ENCODE results near the gene WAPL.

The WAPL gene

GRCh38 chr10:86461963-86462804, 59.4 kb downstream of the WAPL start:
- DNase-seq: no peak

GRCh38 chr10:86451604-86451960, 70.0 kb downstream of the WAPL start:
- no peak for DNase-seq

GRCh38 chr10:86450806-86451603, 70.6 kb downstream of the WAPL start:
- DNase-seq: no peak

- DNase-seq: no peak
Measured at GRCh38 chr10:86449926-86450558, 71.5 kb downstream of the WAPL start.

- DNase-seq: no peak
Measured at GRCh38 chr10:86447432-86447831, 74.2 kb downstream of the WAPL start.

GRCh38 chr10:86446987-86447386, 74.6 kb downstream of the WAPL start:
- no peak for DNase-seq

GRCh38 chr10:86446440-86446839, 75.2 kb downstream of the WAPL start:
- no peak for DNase-seq

GRCh38 chr10:86443936-86444335, 77.7 kb downstream of the WAPL start:
- no peak for DNase-seq

GRCh38 chr10:86443069-86443468, 78.5 kb downstream of the WAPL start:
- DNase-seq: no peak

GRCh38 chr10:86440874-86441843, 80.4 kb downstream of the WAPL start:
- no peak for DNase-seq

GRCh38 chr10:86439544-86439943, 82.0 kb downstream of the WAPL start:
- DNase-seq: no peak

GRCh38 chr10:86438091-86438749, 83.4 kb downstream of the WAPL start:
- no peak for DNase-seq

GRCh38 chr10:86437447-86437846, 84.1 kb downstream of the WAPL start:
- no peak for DNase-seq

GRCh38 chr10:86436963-86437362, 84.6 kb downstream of the WAPL start:
- DNase-seq: no peak

GRCh38 chr10:86434656-86435055, 86.9 kb downstream of the WAPL start:
- no peak for DNase-seq

GRCh38 chr10:86423739-86424138, 97.9 kb downstream of the WAPL start:
- no peak for DNase-seq

GRCh38 chr10:86419101-86419500, 102.5 kb downstream of the WAPL start:
- DNase-seq: no peak

GRCh38 chr10:86415583-86415982, 106.0 kb downstream of the WAPL start:
- DNase-seq: no peak

- no peak for DNase-seq
Measured at GRCh38 chr10:86415116-86415515, 106.5 kb downstream of the WAPL start.

- no peak for DNase-seq
Measured at GRCh38 chr10:86413046-86413728, 108.4 kb downstream of the WAPL start.

- DNase-seq: no peak
Measured at GRCh38 chr10:86411852-86412560, 109.6 kb downstream of the WAPL start.
